B cell (primary cell): Measurements from ENCODE around the gene DDX25.

Source experiments
- EZH2 ChIP-seq: IDR thresholded peaks from 2 replicates; pipeline ENCODE4 v1.6.1; 2012; ENCODE audit warnings: borderline replicate concordance, low read depth, mild to moderate bottlenecking, moderate library complexity, low read length; ENCODE audit not compliant: insufficient read depth, poor library complexity, severe bottlenecking
- TF ChIP-seq, protein P1 (sequence below): fragments of 200-600 bp; IDR thresholded peaks from one replicate; pipeline ENCODE4 v1.8.0; 2022; ENCODE audit warnings: antibody characterized with exemption, mild to moderate bottlenecking

- TF ChIP-seq, protein P1, sequence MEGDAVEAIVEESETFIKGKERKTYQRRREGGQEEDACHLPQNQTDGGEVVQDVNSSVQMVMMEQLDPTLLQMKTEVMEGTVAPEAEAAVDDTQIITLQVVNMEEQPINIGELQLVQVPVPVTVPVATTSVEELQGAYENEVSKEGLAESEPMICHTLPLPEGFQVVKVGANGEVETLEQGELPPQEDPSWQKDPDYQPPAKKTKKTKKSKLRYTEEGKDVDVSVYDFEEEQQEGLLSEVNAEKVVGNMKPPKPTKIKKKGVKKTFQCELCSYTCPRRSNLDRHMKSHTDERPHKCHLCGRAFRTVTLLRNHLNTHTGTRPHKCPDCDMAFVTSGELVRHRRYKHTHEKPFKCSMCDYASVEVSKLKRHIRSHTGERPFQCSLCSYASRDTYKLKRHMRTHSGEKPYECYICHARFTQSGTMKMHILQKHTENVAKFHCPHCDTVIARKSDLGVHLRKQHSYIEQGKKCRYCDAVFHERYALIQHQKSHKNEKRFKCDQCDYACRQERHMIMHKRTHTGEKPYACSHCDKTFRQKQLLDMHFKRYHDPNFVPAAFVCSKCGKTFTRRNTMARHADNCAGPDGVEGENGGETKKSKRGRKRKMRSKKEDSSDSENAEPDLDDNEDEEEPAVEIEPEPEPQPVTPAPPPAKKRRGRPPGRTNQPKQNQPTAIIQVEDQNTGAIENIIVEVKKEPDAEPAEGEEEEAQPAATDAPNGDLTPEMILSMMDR: no peak
- TF ChIP-seq EZH2: no peak
These were observed 370 bp downstream of the DDX25 start for GRCh38 chr11:125904678-125905077.
